CD8-positive, alpha-beta memory T cell (primary cell): ENCODE measurements around the gene LTO1. TPM values are rescaled to one million over a fixed set of nuclear protein-coding genes. Genes with fewer than 3 reads are reported as not detected.
"Not testable (repeated sequence)": the region's sequence is repeated elsewhere in the genome, so short reads cannot be mapped to it uniquely, and the experiment has no call there.

Source experiments
- CTCF ChIA-PET: fragments of 350-600 bp; sonication (Branson Sonifier 250); formaldehyde crosslinking; loops from one replicate; lab custom pipeline; 2021; ENCODE audit warnings: antibody characterized with exemption; lab: Charles Lee
- POLR2A ChIA-PET: fragments of 350-600 bp; sonication (Branson Sonifier 250); formaldehyde crosslinking; loops from one replicate; lab custom pipeline; 2021; ENCODE audit warnings: antibody characterized with exemption; lab: Charles Lee
- DNase-seq, 5 donors: peaks; one replicate each; pipeline versions ENCODE4 v3.0.0 to v3.0.0-alpha.2; 2020 to 2022; ENCODE audit warnings: mixed read lengths in 1 of 5
- H3K27ac ChIP-seq: one replicate; pipeline ENCODE4 v1.7.0; 2013; ENCODE audit warnings: low read depth, mild to moderate bottlenecking, low read length, moderate library complexity
- H3K27me3 ChIP-seq: 2 replicates; pipeline ENCODE4 v1.7.0; 2013; ENCODE audit warnings: low read length, mild to moderate bottlenecking; ENCODE audit not compliant: insufficient read depth, poor library complexity, severe bottlenecking
- H3K36me3 ChIP-seq: 2 replicates; pipeline ENCODE4 v1.7.0; 2013; ENCODE audit warnings: mild to moderate bottlenecking, low read length, moderate library complexity; ENCODE audit not compliant: insufficient read depth
- H3K4me1 ChIP-seq: 2 replicates; pipeline ENCODE4 v1.7.0; 2013; ENCODE audit warnings: mild to moderate bottlenecking, low read length, moderate library complexity; ENCODE audit not compliant: insufficient read depth
- H3K4me3 ChIP-seq: 2 replicates; pipeline ENCODE4 v1.7.0; 2013; ENCODE audit warnings: mild to moderate bottlenecking, low read length
- H3K9me3 ChIP-seq: 2 replicates; pipeline ENCODE4 v1.7.0; 2013; ENCODE audit warnings: mild to moderate bottlenecking, low read length
- H3K27ac Mint-ChIP-seq, 8 donors: one replicate each; pipeline ENCODE4 v1.8.0; 2020 to 2021; ENCODE audit warnings: mixed read lengths in 8 of 8, mild to moderate bottlenecking in 6 of 8, inconsistent platforms in 3 of 8, moderate library complexity in 3 of 8
- H3K27me3 Mint-ChIP-seq, 2 donors: one replicate each; pipeline ENCODE4 v1.8.0; 2020 to 2021; ENCODE audit warnings: mixed read lengths in 2 of 2, mild to moderate bottlenecking in 1 of 2, moderate library complexity in 1 of 2
- H3K36me3 Mint-ChIP-seq, 3 donors: one replicate each; pipeline ENCODE4 v1.8.0; 2020 to 2021; ENCODE audit warnings: mixed read lengths in 3 of 3, inconsistent platforms in 1 of 3, mild to moderate bottlenecking in 1 of 3
- H3K4me1 Mint-ChIP-seq, 3 donors: one replicate each; pipeline ENCODE4 v1.8.0; 2020 to 2021; ENCODE audit warnings: mixed read lengths in 3 of 3, inconsistent platforms in 1 of 3, mild to moderate bottlenecking in 1 of 3
- H3K4me3 Mint-ChIP-seq, 7 donors: one replicate each; pipeline ENCODE4 v1.8.0; 2020 to 2021; ENCODE audit warnings: mixed read lengths in 7 of 7, mild to moderate bottlenecking in 6 of 7, moderate library complexity in 4 of 7, inconsistent platforms in 2 of 7
- H3K9me3 Mint-ChIP-seq, 5 donors: one replicate each; pipeline ENCODE4 v1.8.0; 2020 to 2022; ENCODE audit warnings: mixed read lengths in 5 of 5, mild to moderate bottlenecking in 3 of 5, moderate library complexity in 2 of 5, inconsistent platforms in 1 of 5
- polyA plus RNA-seq: library from polyadenylated mRNA; unstranded; fragments of 300-500 nt; fragmentation: Illumina TruSeq; gene quantifications from one replicate; pipeline ENCODE4 v1.2.3, GENCODE V29; 2021
- total RNA-seq, 2 experiments: library from RNA; stranded (reverse); gene quantifications; one replicate each; pipeline ENCODE4 v1.2.3, GENCODE V29; 2021

The LTO1 gene
- total and polyA plus RNA-seq, 3 experiments from 2014 or later, result 15.8 to 25.0 (median 24.8) TPM

- H3K27me3 Mint-ChIP-seq, result peaks cover 9 to 54% of the 10 kb centered on the region in 2 donors
- H3K4me3 Mint-ChIP-seq, H3K4me1 Mint-ChIP-seq, H3K9me3 Mint-ChIP-seq, DNase-seq, H3K27ac Mint-ChIP-seq, H3K9me3 ChIP-seq, H3K4me1 ChIP-seq, POLR2A ChIA-PET, H3K36me3 ChIP-seq, H3K36me3 Mint-ChIP-seq, H3K27me3 ChIP-seq, H3K4me3 ChIP-seq, H3K27ac ChIP-seq: not testable (repeated sequence)
- CTCF ChIA-PET, result interaction anchor here (1.7 kb wide), 1 partner anchor 21 kb away, joined by 3 read pairs; no protein-coding TSS in a partner anchor
These were observed 53.0 kb downstream of the LTO1 start for GRCh38 chr11:69622097-69622681.

GRCh38 chr11:69620683-69621290 lies 54.4 kb downstream of the LTO1 start:
- H3K27ac ChIP-seq, result no peak overlapping the region

GRCh38 chr11:69618237-69618636 lies 56.9 kb downstream of the LTO1 start:
- no peaks in the 10 kb centered on the region for H3K4me1 Mint-ChIP-seq
- H3K27ac Mint-ChIP-seq, result no peak overlapping the region
- H3K9me3 Mint-ChIP-seq, result no peaks in the 10 kb centered on the region
- H3K36me3 Mint-ChIP-seq, result no peaks in the 10 kb centered on the region
- DNase-seq, result no peak
- Histone ChIP-seq H3K4me1 (no peaks in the 10 kb centered on the region), H3K36me3 (no peaks in the 10 kb centered on the region), H3K27ac (no peak overlapping the region), H3K4me3 (no peak overlapping the region), H3K27me3 (no peaks in the 10 kb centered on the region), H3K9me3 (no peaks in the 10 kb centered on the region)
- ChIA-PET CTCF (no interaction called here), POLR2A (no interaction called here)
- no peak overlapping the region for H3K4me3 Mint-ChIP-seq
- H3K27me3 Mint-ChIP-seq, result peaks cover 3 to 39% of the 10 kb centered on the region in 2 donors

More at GRCh38 chr11:69620683-69621290, 54.4 kb downstream of the LTO1 start:
- Histone ChIP-seq H3K36me3 (no peaks in the 10 kb centered on the region), H3K9me3 (no peaks in the 10 kb centered on the region), H3K27me3 (no peaks in the 10 kb centered on the region), H3K4me1 (no peaks in the 10 kb centered on the region), H3K4me3 (no peak overlapping the region)
- no peak for DNase-seq
- Mint-ChIP-seq H3K4me1 (no peaks in the 10 kb centered on the region), H3K4me3 (no peak overlapping the region), H3K36me3 (no peaks in the 10 kb centered on the region), H3K27ac (no peak overlapping the region), H3K9me3 (no peaks in the 10 kb centered on the region), H3K27me3 (peaks cover 3 to 47% of the 10 kb centered on the region in 2 donors)
- CTCF ChIA-PET, result interaction anchor here (0.7 to 1.7 kb wide), 2 partner anchors 23 to 294 kb away, joined by 3 read pairs; no protein-coding TSS in a partner anchor
- POLR2A ChIA-PET, result no interaction called here

DNA sequence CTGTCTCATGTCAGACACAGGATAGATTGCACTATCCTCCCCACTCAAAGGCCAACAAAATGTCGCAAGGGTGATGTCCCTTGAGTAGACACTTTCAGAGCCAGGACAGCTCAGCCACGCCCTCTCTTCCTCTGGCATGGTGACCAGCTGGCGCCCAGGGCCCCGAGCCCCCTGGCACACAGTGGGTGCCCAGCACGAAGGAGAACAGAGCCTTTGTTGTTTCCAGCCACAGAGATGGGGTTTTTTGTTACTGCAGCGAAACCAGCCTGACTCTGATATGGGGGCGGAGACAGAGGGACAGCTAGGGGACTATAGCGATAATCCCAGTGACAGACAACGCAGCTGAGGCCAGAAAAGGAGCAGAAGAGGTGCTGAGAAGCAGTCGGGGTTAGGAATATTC lies 57.5 kb downstream of the LTO1 start:
- no peak overlapping the region for H3K4me3 Mint-ChIP-seq
- ChIA-PET CTCF (no interaction called here), POLR2A (no interaction called here)
- Histone ChIP-seq H3K27me3 (no peaks in the 10 kb centered on the region), H3K9me3 (no peaks in the 10 kb centered on the region), H3K4me1 (no peaks in the 10 kb centered on the region), H3K4me3 (no peak overlapping the region), H3K36me3 (no peaks in the 10 kb centered on the region), H3K27ac (no peak overlapping the region)
- DNase-seq, result no peak
- no peak overlapping the region for H3K27ac Mint-ChIP-seq
- no peaks in the 10 kb centered on the region for H3K9me3 Mint-ChIP-seq
- H3K27me3 Mint-ChIP-seq, result peaks cover 3 to 39% of the 10 kb centered on the region in 2 donors
- H3K36me3 Mint-ChIP-seq, result no peaks in the 10 kb centered on the region
- H3K4me1 Mint-ChIP-seq, result no peaks in the 10 kb centered on the region

GRCh38 chr11:69617220-69617619 lies 57.9 kb downstream of the LTO1 start:
- no peak overlapping the region for H3K4me3 Mint-ChIP-seq
- no peak for DNase-seq
- H3K27me3 Mint-ChIP-seq, result peaks cover 3 to 43% of the 10 kb centered on the region in 2 donors
- no peak overlapping the region for H3K27ac Mint-ChIP-seq
- Histone ChIP-seq H3K36me3 (no peaks in the 10 kb centered on the region), H3K27me3 (no peaks in the 10 kb centered on the region), H3K4me3 (no peak overlapping the region), H3K27ac (no peak overlapping the region), H3K9me3 (no peaks in the 10 kb centered on the region), H3K4me1 (no peaks in the 10 kb centered on the region)
- ChIA-PET POLR2A (no interaction called here), CTCF (no interaction called here)
- no peaks in the 10 kb centered on the region for H3K36me3 Mint-ChIP-seq
- H3K4me1 Mint-ChIP-seq, result no peaks in the 10 kb centered on the region
- no peaks in the 10 kb centered on the region for H3K9me3 Mint-ChIP-seq

Other genes starting within 250 kb of the LTO1 start
- gene LINC01488, start 193.7 kb downstream of the LTO1 start, total RNA-seq, result not detected
- not detected for gene LINC01488, start 193.7 kb downstream of the LTO1 start, polyA plus RNA-seq
- 1 to 10 TPM; 2.8 to 3.8 TPM for gene CCND1, start 34.2 kb downstream of the LTO1 start, total RNA-seq
- gene CCND1, start 34.2 kb downstream of the LTO1 start, polyA plus RNA-seq, result 0.18 TPM
- not detected for gene FGF19, start 28.7 kb upstream of the LTO1 start, total RNA-seq
- not detected for gene FGF19, start 28.7 kb upstream of the LTO1 start, polyA plus RNA-seq
- gene FGF4, start 100.0 kb upstream of the LTO1 start, total RNA-seq, result not detected
- gene FGF4, start 100.0 kb upstream of the LTO1 start, polyA plus RNA-seq, result not detected
- not detected for gene FGF3, start 144.1 kb upstream of the LTO1 start, total RNA-seq
- gene FGF3, start 144.1 kb upstream of the LTO1 start, polyA plus RNA-seq, result not detected